NCI-H1694 treated with DMSO at 0.1 percent for 48 hours (cell line): ENCODE data around the gene PICK1.

Experiments
- DNase-seq: peaks from one replicate; lab custom pipeline; 2025; lab: John Stamatoyannopoulos, UW

Gene PICK1

DNA sequence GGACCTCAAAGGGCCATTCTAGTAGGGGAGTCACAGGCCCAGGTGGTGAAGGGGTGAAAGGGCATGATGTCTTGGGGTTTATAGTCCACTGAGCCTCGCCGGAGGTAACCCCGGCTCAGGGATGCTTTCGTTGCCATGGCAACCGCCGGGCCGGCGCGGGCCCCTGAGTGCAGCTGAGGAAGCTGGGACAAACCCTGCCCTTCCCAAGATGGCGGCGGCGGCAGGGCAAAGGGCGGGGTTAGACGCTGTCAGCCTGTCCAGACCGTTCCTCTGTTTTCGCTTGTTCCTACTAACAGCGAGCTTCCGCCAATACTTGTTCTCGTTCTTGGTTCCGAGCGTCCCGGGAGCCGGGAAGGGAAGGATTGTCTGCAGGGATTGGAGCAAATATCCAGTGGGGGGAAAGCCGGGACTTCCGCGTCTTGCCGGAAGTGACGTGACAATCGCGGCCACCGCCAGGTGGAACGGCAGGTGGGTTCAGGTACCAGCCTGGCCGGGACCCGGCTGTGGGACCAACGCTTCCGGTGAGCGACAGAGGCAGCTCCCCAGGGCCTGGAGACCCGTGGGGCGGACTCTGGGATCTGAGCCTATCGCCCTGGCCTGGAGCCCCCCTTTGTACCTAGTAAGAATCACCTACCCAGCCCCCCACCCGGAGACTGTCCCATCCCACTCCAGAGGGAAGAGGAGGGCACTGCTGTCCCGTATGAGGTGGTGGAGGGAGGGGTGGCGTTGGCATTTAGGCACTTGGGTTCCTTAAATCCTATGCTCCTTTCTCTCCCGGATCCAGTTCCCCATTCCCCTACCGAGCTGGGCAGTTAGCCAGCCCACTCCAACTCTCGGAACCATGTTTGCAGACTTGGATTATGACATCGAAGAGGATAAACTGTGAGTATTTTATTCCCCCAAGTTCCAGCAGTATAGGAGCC, at the start of gene PICK1:
TSS of gene PICK1 (plus strand) at position 436 of the 923 bp plus-strand sequence. CDS start at position 842, 406 bp downstream.
- peak; percentile 61 for DNase-seq

- DNase-seq: no peak
Measured at GRCh38 chr22:38009000-38009806, 48.0 kb upstream of the PICK1 start.

DNA sequence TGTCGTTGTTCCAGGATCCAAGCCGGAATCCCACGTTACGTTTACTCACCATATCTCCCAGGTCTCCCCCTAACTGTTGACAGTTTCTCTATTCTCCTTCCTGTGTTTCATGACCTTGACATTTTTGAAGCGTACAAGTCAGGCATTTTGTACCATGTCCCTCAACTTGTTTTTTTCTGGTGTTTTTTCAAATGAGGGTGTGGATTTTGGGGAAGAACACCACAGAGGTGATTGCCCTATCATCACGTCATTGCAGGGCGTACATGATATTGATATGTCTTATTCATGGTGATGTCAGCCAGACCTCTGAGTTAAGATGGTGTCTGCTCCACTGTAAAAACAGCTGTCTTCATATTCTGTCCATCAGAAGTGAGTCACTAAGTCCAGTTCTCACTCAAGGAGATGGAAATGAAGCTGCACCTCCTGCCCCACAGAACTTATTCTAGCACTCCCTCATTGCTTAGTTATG, 44.6 kb upstream of the PICK1 start:
- DNase-seq: no peak

DNA sequence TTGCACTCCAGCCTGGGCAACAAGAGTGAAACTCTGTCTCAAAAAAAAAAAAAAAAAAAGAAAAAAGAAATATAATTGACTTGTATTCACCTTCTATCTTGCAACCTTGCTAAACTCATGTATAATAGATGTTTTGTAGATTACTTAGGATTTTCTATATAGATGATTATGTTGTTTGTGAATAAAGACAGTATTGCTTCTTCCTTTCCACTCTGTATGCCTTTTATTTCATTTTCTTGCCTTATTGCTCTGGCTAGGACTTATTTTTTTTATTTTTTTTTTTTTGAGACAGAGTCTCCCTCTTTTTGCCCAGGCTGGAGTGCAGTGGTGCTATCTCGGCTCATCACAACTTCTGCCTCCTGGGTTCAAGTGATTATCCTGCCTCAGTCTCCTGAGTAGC, 43.1 kb upstream of the PICK1 start:
- DNase-seq: no peak

GRCh38 chr22:38016182-38017151, 40.7 kb upstream of the PICK1 start:
- DNase-seq: no peak

DNA sequence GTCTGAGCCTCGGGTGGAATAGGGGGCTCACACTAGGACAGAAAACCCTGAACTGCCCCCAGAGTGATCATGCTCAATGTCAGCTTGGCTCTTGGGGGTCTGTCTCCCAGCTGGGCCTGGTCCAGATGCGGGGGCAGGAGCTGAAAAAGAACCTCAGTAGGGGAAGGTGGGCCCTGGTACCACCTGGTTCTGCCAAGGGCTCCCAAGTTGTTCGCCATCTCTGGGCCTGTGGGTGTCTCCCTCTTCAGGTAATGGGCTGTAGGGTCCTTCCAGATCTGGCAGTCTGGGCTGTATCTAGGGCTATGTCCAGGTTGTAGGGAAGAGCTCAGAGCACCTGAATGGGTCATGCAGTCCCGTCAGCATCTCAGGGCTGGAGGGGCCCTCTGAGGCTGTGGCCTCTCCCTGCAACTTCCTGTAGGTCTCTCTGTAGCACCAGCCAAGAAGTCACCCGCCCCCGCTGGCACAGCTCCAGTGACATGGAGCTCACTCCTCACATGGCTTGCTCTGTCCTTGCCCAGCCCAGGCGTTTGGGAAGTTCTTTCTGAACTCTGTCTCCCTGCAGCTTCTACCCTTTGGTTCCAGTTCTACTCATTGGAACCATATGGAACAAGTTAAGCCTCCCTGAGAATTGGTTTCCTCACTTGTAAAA, 39.8 kb upstream of the PICK1 start:
- DNase-seq: no peak

DNA sequence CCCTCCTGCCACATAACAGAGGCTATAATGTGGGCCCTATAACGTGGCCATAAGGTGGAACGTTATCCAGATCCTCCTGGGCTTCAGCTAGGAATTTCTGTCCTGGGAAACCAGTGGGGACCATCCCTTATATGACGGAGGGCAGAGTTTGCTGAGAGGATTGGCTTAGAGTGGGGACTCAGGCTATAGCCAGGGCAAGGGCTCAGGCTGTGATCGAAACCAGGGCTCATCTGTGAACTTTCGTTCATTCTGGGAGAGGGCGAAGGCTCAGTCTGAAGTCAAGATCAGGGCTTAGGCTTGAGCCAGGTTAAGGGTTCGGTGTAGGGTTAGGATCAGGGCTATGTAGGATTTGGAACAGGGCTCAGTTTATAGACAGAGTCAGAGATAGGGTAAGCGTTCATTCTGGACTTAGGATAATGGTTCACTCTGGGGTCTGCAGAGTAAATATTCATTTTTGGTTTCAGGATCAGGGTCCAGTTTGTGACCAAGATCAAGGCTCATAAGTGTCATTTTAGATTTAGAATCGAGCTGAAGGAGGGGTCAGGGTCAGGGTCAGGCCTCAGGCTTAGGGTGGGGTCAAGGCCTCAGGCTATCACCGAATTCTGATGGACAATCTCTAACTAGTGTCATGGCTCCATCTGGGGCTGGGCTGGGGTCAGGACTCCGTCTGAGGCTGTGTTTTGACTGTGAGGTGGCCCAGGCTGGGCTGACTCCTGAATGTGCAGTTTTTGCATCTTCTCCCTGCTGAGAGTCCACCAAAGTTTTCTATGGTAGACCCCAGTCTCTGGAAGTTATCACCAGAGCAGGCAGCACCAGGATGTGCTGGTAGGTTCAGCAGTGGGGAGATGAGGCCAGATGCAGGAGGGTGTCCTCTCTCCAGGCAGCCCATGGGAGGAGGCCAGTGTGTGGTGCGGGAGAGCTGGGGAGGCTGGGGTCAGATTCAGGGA, 39.0 kb upstream of the PICK1 start:
- no peak for DNase-seq

DNA sequence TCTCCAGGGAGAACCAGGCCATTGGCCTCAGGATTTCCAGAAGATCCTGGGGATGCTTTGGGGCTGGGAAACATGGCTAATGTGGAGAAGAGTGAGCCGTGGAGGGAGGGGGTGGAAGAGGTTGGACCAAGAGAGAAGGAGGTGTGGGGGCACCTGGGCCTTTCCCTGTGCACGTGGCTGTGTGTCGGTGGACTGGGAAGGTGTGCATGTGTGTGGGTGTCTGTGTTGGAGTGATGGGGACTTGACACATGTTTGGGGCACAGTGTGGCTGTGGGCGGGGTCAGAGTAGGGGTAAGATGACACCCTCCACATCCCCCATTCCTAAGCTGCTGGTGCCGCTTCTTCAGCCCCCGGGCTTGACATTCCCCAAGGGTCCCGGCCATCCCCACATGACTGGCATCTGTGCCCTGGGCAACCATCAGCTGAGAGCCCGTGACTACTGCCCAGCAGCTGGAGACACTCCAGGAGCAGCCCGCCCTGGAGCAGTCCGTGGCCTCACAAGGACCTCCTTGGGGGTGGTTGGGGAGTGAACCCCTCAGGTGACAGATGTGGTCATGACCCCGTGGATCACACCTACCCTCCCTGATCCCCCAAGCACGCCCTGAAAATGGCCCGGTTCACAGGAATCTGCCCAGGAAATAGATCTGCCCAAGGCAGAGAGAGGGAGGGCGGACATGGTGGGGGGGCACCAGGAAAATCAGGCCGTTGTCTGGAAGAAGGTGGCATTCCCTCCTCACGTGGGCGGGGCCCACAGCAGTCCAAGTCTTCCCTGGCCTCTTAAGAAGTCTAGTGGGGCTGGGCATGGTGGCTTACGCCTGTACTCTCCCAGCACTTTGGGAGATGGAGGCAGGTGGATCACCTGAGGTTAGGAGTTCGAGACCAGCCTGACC, 38.0 kb upstream of the PICK1 start:
- no peak for DNase-seq

DNA sequence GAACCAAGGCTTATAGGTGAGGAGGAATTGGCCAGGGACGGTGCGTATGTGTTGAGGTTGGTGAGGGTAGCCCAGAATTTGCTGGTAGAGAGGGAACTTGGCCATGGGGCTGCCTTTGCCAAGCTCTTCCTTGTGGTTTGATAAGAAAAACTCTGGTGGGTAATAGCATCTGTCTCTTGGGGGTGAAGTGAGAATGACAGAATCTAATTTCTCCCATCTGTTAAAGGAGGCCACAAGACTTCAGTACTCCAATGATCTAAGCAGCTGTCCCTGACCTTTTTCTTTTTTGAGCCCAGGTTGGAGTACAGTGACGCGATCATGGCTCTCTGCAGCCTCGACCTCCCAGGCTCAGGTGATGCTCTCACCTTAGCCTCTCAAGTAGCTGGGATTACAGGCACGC, 36.0 kb upstream of the PICK1 start:
- no peak for DNase-seq

GRCh38 chr22:38023045-38023444, 34.2 kb upstream of the PICK1 start:
- DNase-seq: no peak

DNA sequence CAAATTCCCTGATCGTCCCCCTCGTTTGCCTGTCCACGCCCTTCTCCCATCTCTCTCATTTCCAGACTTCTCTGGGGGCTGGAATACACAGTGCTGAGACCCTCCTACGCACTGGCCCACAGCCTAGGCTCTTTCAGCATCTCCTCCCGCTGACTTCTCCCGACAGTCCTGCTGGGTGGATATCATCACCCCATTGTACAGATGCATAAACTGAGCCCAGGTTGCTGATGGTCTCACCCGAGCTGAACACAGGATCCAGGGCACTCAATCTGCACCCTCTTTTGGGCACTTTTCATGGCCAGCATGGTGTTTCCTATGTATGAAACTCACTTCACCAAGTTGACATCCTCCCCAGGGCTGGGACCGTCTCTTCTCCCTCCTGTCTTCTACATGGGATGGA, 31.7 kb upstream of the PICK1 start:
- no peak for DNase-seq

DNA sequence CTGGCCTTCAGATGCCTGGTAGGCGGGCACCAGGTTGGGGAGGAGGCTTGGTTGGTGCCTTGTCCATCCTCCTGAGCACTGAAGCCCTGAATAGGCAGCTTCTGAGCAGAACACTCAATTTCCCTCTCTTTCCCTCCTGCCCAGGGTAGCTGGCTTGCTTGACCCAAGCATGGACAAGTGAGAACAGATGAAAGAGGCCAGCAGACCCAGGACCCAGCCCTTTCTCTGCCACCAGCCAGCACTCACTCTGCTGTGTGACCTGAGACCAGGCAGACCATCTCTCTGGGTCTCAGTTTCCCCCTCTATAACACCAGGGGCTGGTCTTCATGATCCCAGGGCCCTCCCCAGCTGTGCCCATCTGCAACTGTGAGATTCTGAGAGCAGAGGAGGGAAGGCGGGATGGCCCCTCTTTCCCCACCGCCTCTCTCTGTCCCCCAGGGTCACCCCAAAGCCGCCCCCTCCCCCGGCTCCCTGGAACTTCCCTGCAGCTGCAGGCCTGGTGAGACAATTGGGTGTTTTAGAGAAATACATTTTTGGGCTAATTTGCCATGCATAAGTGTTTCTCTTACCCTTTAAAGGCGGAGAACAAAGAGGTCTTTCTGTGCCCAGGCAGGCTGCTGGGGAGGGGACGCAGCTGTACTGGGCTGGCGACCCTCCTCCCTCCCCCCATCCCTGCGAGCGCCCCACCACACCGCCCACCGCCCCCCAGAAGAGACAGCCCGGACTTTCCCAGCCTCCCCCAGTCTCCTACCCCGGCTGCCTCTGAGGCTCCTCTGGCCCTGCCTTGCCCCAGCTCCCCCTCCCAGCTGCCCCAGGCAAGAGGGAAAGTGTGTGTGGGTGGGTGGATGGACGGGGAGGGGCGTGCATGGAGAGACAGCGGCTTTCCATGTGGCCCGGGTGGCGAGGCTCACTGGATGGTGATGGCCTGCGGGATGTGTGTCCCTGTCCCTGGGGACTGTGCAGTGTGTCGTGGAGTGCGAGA, 30.8 kb upstream of the PICK1 start:
- no peak for DNase-seq

GRCh38 chr22:38027487-38027886, 29.7 kb upstream of the PICK1 start:
- DNase-seq: no peak

GRCh38 chr22:38028344-38029130, 28.7 kb upstream of the PICK1 start:
- no peak for DNase-seq

DNA sequence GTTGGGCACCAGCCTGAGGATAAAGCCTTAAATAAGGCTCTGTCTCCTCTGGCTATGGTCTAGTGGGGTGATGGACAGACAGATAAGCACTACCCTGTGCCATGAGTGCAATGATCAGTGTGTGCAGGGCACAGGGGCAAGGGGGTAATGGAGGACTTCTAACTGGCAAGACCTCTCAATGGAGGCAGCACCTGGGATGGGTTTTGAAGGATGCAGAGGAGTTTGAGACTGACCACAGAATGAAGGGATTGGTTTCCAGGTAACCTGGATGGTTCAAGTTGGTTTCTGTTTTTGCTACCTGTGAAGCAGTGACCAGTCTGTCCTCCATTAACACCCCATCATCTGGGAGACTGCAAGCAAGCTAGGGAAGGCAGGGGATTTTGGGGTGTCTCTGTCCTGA, 27.8 kb upstream of the PICK1 start:
- no peak for DNase-seq

- DNase-seq: no peak
Measured at GRCh38 chr22:38029901-38030300, 27.3 kb upstream of the PICK1 start.
